GM21576 (cell line): Measurements from ENCODE around the gene MICU2.

ENCODE experiments used
- ATAC-seq: cut with Tn5 transposase; IDR thresholded peaks from one replicate; pipeline ENCODE4 v1.9.1; 2021; ENCODE audit warnings: mild to moderate bottlenecking, moderate library complexity; ENCODE audit not compliant: unreplicated experiment

The MICU2 gene

GRCh38 chr13:21603531-21604448 is at the start of gene MICU2:
TSS of gene MICU2 (minus strand) at chr13:21604170. CDS start at chr13:21604148, 22 bp downstream.
- peak; percentile 93 for ATAC-seq

GRCh38 chr13:21641629-21642028 is 37.7 kb upstream of the MICU2 start:
- ATAC-seq: no peak

- ATAC-seq: no peak
Measured at GRCh38 chr13:21639561-21639960, 35.6 kb upstream of the MICU2 start.

GRCh38 chr13:21638319-21639282 is 34.6 kb upstream of the MICU2 start:
- ATAC-seq: no peak

GRCh38 chr13:21637296-21637695 is 33.3 kb upstream of the MICU2 start:
- ATAC-seq: no peak

- no peak for ATAC-seq
Measured at GRCh38 chr13:21636656-21637055, 32.7 kb upstream of the MICU2 start.

- ATAC-seq: no peak
Measured at GRCh38 chr13:21632196-21632595, 28.2 kb upstream of the MICU2 start.

GRCh38 chr13:21625366-21625765 is 21.4 kb upstream of the MICU2 start:
- ATAC-seq: no peak

- no peak for ATAC-seq
Measured at GRCh38 chr13:21620861-21621260, 16.9 kb upstream of the MICU2 start.

GRCh38 chr13:21619633-21620220 is 15.8 kb upstream of the MICU2 start:
- no peak for ATAC-seq

- ATAC-seq: no peak
Measured at GRCh38 chr13:21616880-21617279, 12.9 kb upstream of the MICU2 start.

- ATAC-seq: no peak
Measured at GRCh38 chr13:21616205-21616866, 12.4 kb upstream of the MICU2 start.

GRCh38 chr13:21615427-21615826 is 11.5 kb upstream of the MICU2 start:
- no peak for ATAC-seq

- no peak for ATAC-seq
Measured at GRCh38 chr13:21613791-21614190, 9.8 kb upstream of the MICU2 start.

- ATAC-seq: no peak
Measured at GRCh38 chr13:21611385-21611784, 7.4 kb upstream of the MICU2 start.

GRCh38 chr13:21610687-21611086 is 6.7 kb upstream of the MICU2 start:
- ATAC-seq: no peak

- no peak for ATAC-seq
Measured at GRCh38 chr13:21608961-21609360, 5.0 kb upstream of the MICU2 start.

GRCh38 chr13:21606796-21607195 is 2.8 kb upstream of the MICU2 start:
- no peak for ATAC-seq

- ATAC-seq: no peak
Measured at GRCh38 chr13:21606251-21606650, 2.3 kb upstream of the MICU2 start.

- no peak for ATAC-seq
Measured at GRCh38 chr13:21596722-21597121, 7.2 kb downstream of the MICU2 start.

GRCh38 chr13:21595546-21595822 is 8.5 kb downstream of the MICU2 start:
- peak; percentile 59 for ATAC-seq
